Panc1 (cell line): ENCODE results near the gene MSRB1.

Experiments
- CTCF ChIP-seq: fragments of 450-650 bp; IDR thresholded peaks from 2 replicates; pipeline ENCODE4 v1.5.1; 2017; ENCODE audit warnings: mild to moderate bottlenecking
- POLR2AphosphoS5 ChIP-seq: IDR thresholded peaks from 2 replicates; pipeline ENCODE4 v1.6.1; 2012; ENCODE audit warnings: mild to moderate bottlenecking, low read depth, low read length, moderate library complexity
- REST ChIP-seq, 2 experiments: IDR thresholded peaks; 2 replicates each; pipeline ENCODE4 v1.6.1; 2011 to 2012; ENCODE audit warnings: low read depth in 2 of 2, control low read depth in 1 of 2, low read length in 1 of 2, mild to moderate bottlenecking in 1 of 2, moderate library complexity in 1 of 2; ENCODE audit not compliant: insufficient read depth in 1 of 2
- SIN3A ChIP-seq: IDR thresholded peaks from 2 replicates; pipeline ENCODE4 v1.6.1; 2012; ENCODE audit warnings: low read depth, mild to moderate bottlenecking, low read length, moderate library complexity, borderline replicate concordance; ENCODE audit not compliant: insufficient read depth
- TCF7L2 ChIP-seq: IDR thresholded peaks from 2 replicates; pipeline ENCODE4 v1.6.1; 2011; ENCODE audit warnings: mild to moderate bottlenecking, low read depth, low read length, inconsistent platforms

GRCh38 chr16:1990351-1991134 is 47.5 kb upstream of the MSRB1 start:
- TF ChIP-seq CTCF (no peak), POLR2AphosphoS5 (no peak), TCF7L2 (no peak), REST (IDR thresholded peaks at IDR 0.05; ENCODE audit: insufficient read depth in 1 of 2, low read depth in 2 of 2, low read length in 1 of 2) (no peak), SIN3A (no peak)
